Naive thymus-derived CD4-positive, alpha-beta T cell (primary cell): ENCODE measurements around the gene MYCN. TPM values are rescaled to one million over a fixed set of nuclear protein-coding genes. Genes with fewer than 3 reads are reported as not detected.
"Not testable (repeated sequence)": the region's sequence is repeated elsewhere in the genome, so short reads cannot be mapped to it uniquely, and the experiment has no call there.

Experiments
- ATAC-seq: fragments of 150-1000 bp; cut with Tn5 transposase; 2 replicates; pipeline ENCODE4 v1.10.0; 2021; ENCODE audit warnings: mild to moderate bottlenecking, moderate library complexity
- CTCF ChIA-PET: fragments of 350-600 bp; sonication (Branson Sonifier 250); formaldehyde crosslinking; loops from one replicate; lab custom pipeline; 2021; ENCODE audit warnings: antibody characterized with exemption; lab: Charles Lee
- POLR2A ChIA-PET: fragments of 350-600 bp; sonication (Branson Sonifier 250); formaldehyde crosslinking; loops from one replicate; lab custom pipeline; 2021; ENCODE audit warnings: antibody characterized with exemption, inconsistent platforms; lab: Charles Lee
- DNase-seq, 9 donors: peaks; one replicate each; pipeline versions ENCODE4 v3.0.0 to v3.0.0-alpha.2; 2020 to 2022; ENCODE audit warnings: mixed read lengths in 1 of 9
- H3K27ac ChIP-seq: one replicate; pipeline ENCODE4 v1.7.0; 2013; ENCODE audit warnings: mild to moderate bottlenecking, low read depth, low read length, moderate library complexity
- H3K27me3 ChIP-seq, 2 donors: one replicate each; pipeline ENCODE4 v1.7.0; 2013; ENCODE audit warnings: low read length in 2 of 2, mild to moderate bottlenecking in 2 of 2, moderate library complexity in 2 of 2; ENCODE audit not compliant: control insufficient read depth in 2 of 2, insufficient read depth in 2 of 2
- H3K36me3 ChIP-seq, 3 experiments: 1 replicate in 2 of 3; 2 replicates in 1 of 3; pipeline ENCODE4 v1.7.0; 2013; ENCODE audit warnings: low read length in 3 of 3, mild to moderate bottlenecking in 3 of 3, moderate library complexity in 1 of 3; ENCODE audit not compliant: insufficient read depth in 3 of 3, control insufficient read depth in 2 of 3
- H3K4me1 ChIP-seq, 2 donors: one replicate each; pipeline ENCODE4 v1.7.0; 2013; ENCODE audit warnings: low read length in 2 of 2, mild to moderate bottlenecking in 2 of 2, moderate library complexity in 1 of 2; ENCODE audit not compliant: control insufficient read depth in 2 of 2, insufficient read depth in 2 of 2
- H3K4me3 ChIP-seq: 2 replicates; pipeline ENCODE4 v1.7.0; 2013; ENCODE audit warnings: mild to moderate bottlenecking, low read length
- H3K9me3 ChIP-seq, 3 experiments: 1 replicate in 2 of 3; 2 replicates in 1 of 3; pipeline ENCODE4 v1.7.0; 2013; ENCODE audit warnings: low read length in 3 of 3; ENCODE audit not compliant: control insufficient read depth in 2 of 3
- H3K27ac Mint-ChIP-seq, 9 donors: one replicate each; pipeline ENCODE4 v1.8.0; 2020 to 2022; ENCODE audit warnings: mixed read lengths in 9 of 9, mild to moderate bottlenecking in 8 of 9, moderate library complexity in 5 of 9, inconsistent platforms in 2 of 9
- H3K27me3 Mint-ChIP-seq, 5 donors: one replicate each; pipeline ENCODE4 v1.8.0; 2021 to 2022; ENCODE audit warnings: mixed read lengths in 5 of 5, mild to moderate bottlenecking in 1 of 5
- H3K36me3 Mint-ChIP-seq, 5 donors: one replicate each; pipeline ENCODE4 v1.8.0; 2020 to 2022; ENCODE audit warnings: mixed read lengths in 5 of 5, mild to moderate bottlenecking in 3 of 5, inconsistent platforms in 1 of 5
- H3K4me1 Mint-ChIP-seq, 7 donors: one replicate each; pipeline ENCODE4 v1.8.0; 2020 to 2022; ENCODE audit warnings: mixed read lengths in 7 of 7, mild to moderate bottlenecking in 3 of 7, inconsistent platforms in 1 of 7
- H3K4me3 Mint-ChIP-seq, 10 donors: one replicate each; pipeline ENCODE4 v1.8.0; 2020 to 2022; ENCODE audit warnings: mild to moderate bottlenecking in 10 of 10, mixed read lengths in 10 of 10, moderate library complexity in 6 of 10, inconsistent platforms in 2 of 10
- H3K9me3 Mint-ChIP-seq, 11 donors: one replicate each; pipeline ENCODE4 v1.8.0; 2020 to 2022; ENCODE audit warnings: mixed read lengths in 11 of 11, mild to moderate bottlenecking in 4 of 11, inconsistent platforms in 1 of 11, moderate library complexity in 1 of 11
- intact Hi-C, 2 donors: fragments of 100-400 bp; cut with micrococcal nuclease; formaldehyde crosslinking; loops; one replicate each; pipeline ENCODE4 v1.15.1; 2023
- polyA plus RNA-seq, 2 donors: library from polyadenylated mRNA; unstranded; fragments of 300-500 nt; fragmentation: Illumina TruSeq; gene quantifications; one replicate each; pipeline ENCODE4 v1.2.3, GENCODE V29; 2021
- total RNA-seq, 6 experiments: library from RNA in 5 of 6; stranded (reverse) in 5 of 6; gene quantifications; 1 replicate in 5 of 6; 2 replicates in 1 of 6; pipeline ENCODE4 v1.2.3 and lab custom pipeline; 2021 to 2026

MYCN gene
- total and polyA plus RNA-seq, 7 experiments from 2014 or later = 0.21 to 2.3 (median 0.47) TPM; not detected in 3

GRCh38 chr2:15960154-15960520, 19.8 kb downstream of the MYCN start:
- CTCF ChIA-PET = interaction anchor here (0.7 kb wide), 1 partner anchor 21 kb away, joined by 3 read pairs; no protein-coding TSS in a partner anchor
- H3K27ac ChIP-seq, POLR2A ChIA-PET, ATAC-seq, H3K36me3 ChIP-seq, intact Hi-C loops, H3K27ac Mint-ChIP-seq, H3K4me1 ChIP-seq, H3K4me3 Mint-ChIP-seq, H3K9me3 Mint-ChIP-seq, H3K36me3 Mint-ChIP-seq, H3K4me3 ChIP-seq, H3K9me3 ChIP-seq, H3K27me3 Mint-ChIP-seq, H3K27me3 ChIP-seq, DNase-seq: not testable (repeated sequence)
- H3K4me1 Mint-ChIP-seq = peaks cover 0 to 15% (median 9%) of the 10 kb centered on the region in 7 donors

- H3K27me3 ChIP-seq, H3K27me3 Mint-ChIP-seq, POLR2A ChIA-PET, DNase-seq, H3K4me3 Mint-ChIP-seq, H3K27ac ChIP-seq, H3K9me3 Mint-ChIP-seq, ATAC-seq, H3K36me3 Mint-ChIP-seq, CTCF ChIA-PET, H3K36me3 ChIP-seq, intact Hi-C loops, H3K9me3 ChIP-seq, H3K4me3 ChIP-seq: not testable (repeated sequence)
- peaks cover 10 to 23% of the 10 kb centered on the region in 2 donors for H3K4me1 ChIP-seq
- peaks cover 17 to 46% (median 37%) of the 10 kb centered on the region in 7 donors for H3K4me1 Mint-ChIP-seq
- peak overlapping the region in 1 of 9 donors; percentile 80 for H3K27ac Mint-ChIP-seq
These were observed 23.0 kb downstream of the MYCN start for GRCh38 chr2:15963109-15963976.

- H3K27ac Mint-ChIP-seq = peak overlapping the region in 2 of 9 donors; percentile 26 to 80
- ChIA-PET CTCF (no interaction called here), POLR2A (interaction anchor here (0.7 kb wide), 1 partner anchor 403 kb away, joined by 3 read pairs; the partner anchor contains the start of gene NBAS)
- intact Hi-C loops = no loop called here
- H3K9me3 Mint-ChIP-seq = peaks cover 0 to 4% (median 0%) of the 10 kb centered on the region in 11 donors
- peaks cover 0 to 6% (median 0%) of the 10 kb centered on the region in 5 donors for H3K27me3 Mint-ChIP-seq
- Histone ChIP-seq H3K4me1 (peaks cover 10 to 23% of the 10 kb centered on the region in 2 donors), H3K36me3 (no peaks in the 10 kb centered on the region), H3K27me3 (no peaks in the 10 kb centered on the region), H3K9me3 (no peaks in the 10 kb centered on the region), H3K4me3 (no peak overlapping the region), H3K27ac (no peak overlapping the region)
- peaks cover 17 to 54% (median 42%) of the 10 kb centered on the region in 7 donors for H3K4me1 Mint-ChIP-seq
- H3K4me3 Mint-ChIP-seq = peak overlapping the region in 1 of 10 donors; percentile 5
- peaks cover 0 to 3% (median 0%) of the 10 kb centered on the region in 5 donors for H3K36me3 Mint-ChIP-seq
- DNase-seq = no peak
- no peak for ATAC-seq
These were observed 23.8 kb downstream of the MYCN start for GRCh38 chr2:15963977-15964670.

- Mint-ChIP-seq H3K4me1 (peaks cover 17 to 61% (median 48%) of the 10 kb centered on the region in 7 donors), H3K36me3 (no peaks in the 10 kb centered on the region), H3K27ac (peak overlapping the region in 8 of 9 donors; percentile 80 to 95 (median 89)), H3K4me3 (peak overlapping the region in 6 of 10 donors; percentile 9 to 88 (median 76)), H3K9me3 (peaks cover 0 to 4% (median 0%) of the 10 kb centered on the region in 11 donors), H3K27me3 (peaks cover 0 to 6% (median 0%) of the 10 kb centered on the region in 5 donors)
- H3K9me3 ChIP-seq = no peaks in the 10 kb centered on the region
- intact Hi-C loops = loop anchor here in 1 of 2 donors (1.0 kb wide), 1 partner anchor 22 kb away; no protein-coding TSS in a partner anchor
- DNase-seq = no peak
- POLR2A ChIA-PET = interaction anchor here (1.1 to 2.3 kb wide), 7 partner anchors 9 to 59 kb away, joined by 3 to 15 read pairs (median 4); no protein-coding TSS in a partner anchor
- CTCF ChIA-PET = interaction anchor here (1.3 to 2.3 kb wide), 2 partner anchors 21 to 25 kb away, joined by 5 to 10 read pairs; partner anchors contain the start of gene MYCN
- peaks cover 10 to 23% of the 10 kb centered on the region in 2 donors for H3K4me1 ChIP-seq
- no peak for ATAC-seq
- no peaks in the 10 kb centered on the region for H3K36me3 ChIP-seq
- H3K27me3 ChIP-seq = no peaks in the 10 kb centered on the region
- H3K4me3 ChIP-seq = no peak overlapping the region
- H3K27ac ChIP-seq = peak overlapping the region; percentile 45
These were observed 24.7 kb downstream of the MYCN start for GRCh38 chr2:15964936-15965563.

GRCh38 chr2:15965564-15966019, 25.2 kb downstream of the MYCN start:
- Histone ChIP-seq H3K27me3 (no peaks in the 10 kb centered on the region), H3K4me1 (peaks cover 10 to 23% of the 10 kb centered on the region in 2 donors), H3K9me3 (no peaks in the 10 kb centered on the region), H3K27ac (peak overlapping the region; percentile 45), H3K4me3 (peak overlapping the region; percentile 29), H3K36me3 (no peaks in the 10 kb centered on the region)
- H3K27ac Mint-ChIP-seq = peak overlapping the region; percentile 49 to 95 (median 88)
- intact Hi-C loops = loop anchor here in 1 of 2 donors (1.0 kb wide), 1 partner anchor 22 kb away; no protein-coding TSS in a partner anchor
- ChIA-PET POLR2A (interaction anchor here (0.6 to 2.3 kb wide), 8 partner anchors 10 to 114 kb away, joined by 3 to 15 read pairs (median 4); no protein-coding TSS in a partner anchor), CTCF (interaction anchor here (0.8 to 2.3 kb wide), 3 partner anchors 10 to 26 kb away, joined by 3 to 10 read pairs (median 5); partner anchors contain the start of gene MYCN)
- H3K27me3 Mint-ChIP-seq = peaks cover 0 to 8% (median 0%) of the 10 kb centered on the region in 5 donors
- peaks cover 17 to 63% (median 48%) of the 10 kb centered on the region in 7 donors for H3K4me1 Mint-ChIP-seq
- peak; percentile 74 for ATAC-seq
- H3K4me3 Mint-ChIP-seq = peak overlapping the region; percentile 14 to 88 (median 76)
- DNase-seq = peak in 8 of 9 donors; percentile 23 to 49 (median 40)
- H3K36me3 Mint-ChIP-seq = no peaks in the 10 kb centered on the region
- peaks cover 0 to 4% (median 0%) of the 10 kb centered on the region in 11 donors for H3K9me3 Mint-ChIP-seq
